Measurements from ENCODE around the gene SAMM50.

SAMM50 gene

GRCh38 chr22:44032126-44032730, 77.0 kb downstream of the SAMM50 start:
- no peak for DNase-seq

DNA sequence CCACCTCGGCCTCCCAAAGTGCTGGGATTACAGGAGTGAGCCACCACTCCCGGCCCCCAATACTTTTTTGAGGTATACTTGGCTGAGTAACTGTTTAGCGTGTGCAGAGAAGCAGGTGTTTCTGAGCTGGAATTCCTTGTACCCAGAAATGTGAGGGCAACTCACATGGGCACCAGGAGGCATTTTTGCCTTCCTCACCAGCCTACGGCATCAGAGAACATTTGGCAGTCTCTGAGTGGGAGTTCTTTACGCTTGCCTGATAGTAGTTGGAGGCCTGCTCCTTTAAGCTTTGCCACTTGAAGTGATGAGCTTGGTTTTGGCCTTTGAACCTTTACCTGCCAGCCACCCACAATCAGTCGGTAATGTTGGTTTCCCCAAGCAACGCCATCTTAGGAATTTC, 78.0 kb downstream of the SAMM50 start:
- no peak for DNase-seq

DNA sequence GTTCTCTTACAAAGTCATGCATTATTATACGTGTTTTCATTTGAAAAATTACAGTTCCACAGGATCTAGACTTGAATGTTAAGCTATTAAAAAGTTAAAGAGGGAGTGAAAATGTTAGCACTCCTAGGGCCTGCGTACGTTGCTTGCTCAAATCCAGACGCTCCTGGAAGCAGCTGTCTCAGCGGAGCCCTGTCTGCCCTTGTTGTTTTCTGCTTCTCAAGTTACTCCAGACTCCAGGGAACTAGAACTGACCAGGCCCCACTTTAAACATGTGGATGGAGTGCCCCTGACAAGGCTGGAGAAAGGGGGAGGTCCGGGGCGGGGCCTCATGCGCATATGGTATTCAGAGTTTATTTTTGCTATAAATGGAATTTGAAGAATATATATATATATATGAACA, 78.5 kb downstream of the SAMM50 start:
- DNase-seq = no peak

- DNase-seq = no peak
Observed at GRCh38 chr22:44037519-44038375, 82.5 kb downstream of the SAMM50 start.

- DNase-seq = no peak
Observed at GRCh38 chr22:44039566-44040171, 84.4 kb downstream of the SAMM50 start.

DNA sequence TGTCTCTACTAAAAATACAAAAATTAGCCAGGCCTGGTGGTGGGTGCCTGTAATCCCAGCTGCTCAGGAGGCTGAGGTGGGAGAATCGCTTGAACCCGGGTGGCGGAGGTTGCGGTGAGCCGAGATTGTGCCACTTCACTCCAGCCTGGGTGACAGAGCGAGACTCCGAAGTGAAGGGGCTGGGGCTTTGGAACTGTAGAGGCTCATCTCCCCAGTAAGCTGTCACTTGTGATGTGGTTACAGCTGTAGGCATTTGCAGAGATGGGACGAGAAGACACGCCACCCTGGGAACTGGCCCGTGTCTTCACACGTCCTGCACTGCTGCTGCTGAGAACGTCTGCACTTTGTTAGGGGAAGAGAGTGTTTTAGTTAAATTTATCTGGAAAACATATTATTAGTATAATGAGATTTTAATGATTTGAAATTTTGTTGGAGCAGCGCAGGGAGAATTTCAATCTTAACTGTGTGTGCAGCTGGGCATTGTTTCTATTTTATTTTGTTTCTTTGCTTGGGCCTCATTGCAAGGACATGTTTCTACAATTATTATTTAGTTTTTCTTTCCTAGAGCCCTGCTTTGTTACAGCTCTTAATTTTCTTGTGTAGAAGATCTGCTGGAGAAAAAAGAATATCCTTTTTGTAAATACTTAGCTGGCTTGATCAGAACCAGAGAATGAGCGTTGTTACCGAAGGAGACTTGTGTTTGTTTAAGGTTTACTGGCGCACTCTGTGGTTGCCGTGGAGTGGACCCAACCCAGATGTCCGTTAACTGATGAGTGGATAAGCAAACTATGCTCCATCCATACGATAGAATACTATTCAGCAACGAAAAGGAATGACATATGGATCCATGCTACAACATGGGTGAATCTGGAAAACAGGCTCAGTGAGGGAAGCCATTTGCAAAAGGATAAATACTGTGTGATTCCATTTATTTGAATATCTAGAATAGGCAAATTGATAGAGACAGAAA, 87.3 kb downstream of the SAMM50 start:
- no peak for DNase-seq

- DNase-seq = no peak
Observed at GRCh38 chr22:44045145-44045544, 89.9 kb downstream of the SAMM50 start.
